ENCODE measurements around the gene NKX2-1. TPM values are rescaled to one million over a fixed set of nuclear protein-coding genes. Genes with fewer than 3 reads are reported as not detected.
"Not testable (repeated sequence)": the region's sequence is repeated elsewhere in the genome, so short reads cannot be mapped to it uniquely, and the experiment has no call there.

Gene NKX2-1
- total RNA-seq, 1 donor from 2014 or later, result not detected

DNA sequence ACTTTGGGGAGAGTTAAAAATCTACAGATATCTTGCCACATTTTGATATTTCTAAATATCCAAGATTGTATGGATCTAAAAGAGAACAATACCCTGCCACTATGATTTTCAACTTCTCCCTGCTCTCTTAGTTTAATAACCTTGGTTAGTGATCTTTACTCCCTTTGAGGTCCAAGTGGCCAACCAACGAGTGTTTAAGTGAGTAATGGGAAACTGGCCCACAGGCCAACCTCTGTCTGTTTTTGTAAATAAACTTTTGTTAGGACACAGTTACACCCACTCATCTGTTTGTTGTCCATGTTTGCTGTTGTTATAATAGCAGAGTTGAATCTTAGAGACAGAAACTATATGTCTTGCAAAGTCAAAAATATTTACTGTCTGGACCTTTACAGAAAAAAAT lies 30.9 kb upstream of the NKX2-1 start:
- Mint-ChIP-seq H3K27ac (ENCODE audit: unreplicated experiment) (no peak overlapping the region), H3K4me1 (ENCODE audit: unreplicated experiment) (no peaks in the 10 kb centered on the region), H3K4me3 (ENCODE audit: unreplicated experiment) (no peak overlapping the region), H3K36me3 (ENCODE audit: unreplicated experiment) (no peaks in the 10 kb centered on the region), H3K27me3 (ENCODE audit: unreplicated experiment) (peaks cover 31% of the 10 kb centered on the region), H3K9me3 (ENCODE audit: unreplicated experiment) (no peaks in the 10 kb centered on the region)
- DNase-seq (ENCODE audit: extremely low spot score, unreplicated experiment), result no peak
- TF ChIP-seq, protein P1, sequence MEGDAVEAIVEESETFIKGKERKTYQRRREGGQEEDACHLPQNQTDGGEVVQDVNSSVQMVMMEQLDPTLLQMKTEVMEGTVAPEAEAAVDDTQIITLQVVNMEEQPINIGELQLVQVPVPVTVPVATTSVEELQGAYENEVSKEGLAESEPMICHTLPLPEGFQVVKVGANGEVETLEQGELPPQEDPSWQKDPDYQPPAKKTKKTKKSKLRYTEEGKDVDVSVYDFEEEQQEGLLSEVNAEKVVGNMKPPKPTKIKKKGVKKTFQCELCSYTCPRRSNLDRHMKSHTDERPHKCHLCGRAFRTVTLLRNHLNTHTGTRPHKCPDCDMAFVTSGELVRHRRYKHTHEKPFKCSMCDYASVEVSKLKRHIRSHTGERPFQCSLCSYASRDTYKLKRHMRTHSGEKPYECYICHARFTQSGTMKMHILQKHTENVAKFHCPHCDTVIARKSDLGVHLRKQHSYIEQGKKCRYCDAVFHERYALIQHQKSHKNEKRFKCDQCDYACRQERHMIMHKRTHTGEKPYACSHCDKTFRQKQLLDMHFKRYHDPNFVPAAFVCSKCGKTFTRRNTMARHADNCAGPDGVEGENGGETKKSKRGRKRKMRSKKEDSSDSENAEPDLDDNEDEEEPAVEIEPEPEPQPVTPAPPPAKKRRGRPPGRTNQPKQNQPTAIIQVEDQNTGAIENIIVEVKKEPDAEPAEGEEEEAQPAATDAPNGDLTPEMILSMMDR (IDR thresholded peaks at IDR 0.05), result no peak

GRCh38 chr14:36544280-36544679 lies 24.2 kb upstream of the NKX2-1 start:
- H3K9me3 Mint-ChIP-seq (ENCODE audit: unreplicated experiment); H3K4me3 Mint-ChIP-seq (ENCODE audit: unreplicated experiment); H3K36me3 Mint-ChIP-seq (ENCODE audit: unreplicated experiment); H3K4me1 Mint-ChIP-seq (ENCODE audit: unreplicated experiment); H3K27ac Mint-ChIP-seq (ENCODE audit: unreplicated experiment): not testable (repeated sequence)
- peaks cover 25% of the 10 kb centered on the region for H3K27me3 Mint-ChIP-seq (ENCODE audit: unreplicated experiment)
- DNase-seq (ENCODE audit: extremely low spot score, unreplicated experiment), result peak; percentile 76

DNA sequence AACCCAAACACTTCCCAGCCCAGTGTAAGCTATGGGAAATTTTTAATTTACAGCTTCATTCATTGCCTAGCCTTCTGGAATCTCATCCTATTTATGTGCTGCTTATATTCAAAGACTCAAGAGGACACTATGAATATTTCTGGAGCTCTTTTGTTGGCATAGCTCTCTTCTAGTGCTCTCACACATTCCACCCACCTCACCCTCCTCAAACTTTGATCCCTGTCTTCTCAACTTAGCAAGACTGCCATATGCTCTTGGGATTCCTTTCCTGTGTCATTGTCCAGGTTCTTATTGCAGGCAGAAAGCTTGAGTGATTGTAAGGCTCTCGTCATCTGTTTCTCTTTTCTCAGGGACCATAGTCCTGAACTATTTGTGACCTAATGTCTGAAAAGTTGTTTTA lies 18.0 kb upstream of the NKX2-1 start:
- Mint-ChIP-seq H3K9me3 (ENCODE audit: unreplicated experiment) (peaks cover 6% of the 10 kb centered on the region), H3K36me3 (ENCODE audit: unreplicated experiment) (no peaks in the 10 kb centered on the region), H3K4me1 (ENCODE audit: unreplicated experiment) (no peaks in the 10 kb centered on the region), H3K27me3 (ENCODE audit: unreplicated experiment) (peaks cover 47% of the 10 kb centered on the region), H3K4me3 (ENCODE audit: unreplicated experiment) (no peak overlapping the region), H3K27ac (ENCODE audit: unreplicated experiment) (no peak overlapping the region)
- TF ChIP-seq, protein P1 (IDR thresholded peaks at IDR 0.05), result no peak
- DNase-seq (ENCODE audit: extremely low spot score, unreplicated experiment), result no peak

- H3K27ac Mint-ChIP-seq (ENCODE audit: unreplicated experiment), result no peak overlapping the region
- no peaks in the 10 kb centered on the region for H3K4me1 Mint-ChIP-seq (ENCODE audit: unreplicated experiment)
- peaks cover 80% of the 10 kb centered on the region for H3K27me3 Mint-ChIP-seq (ENCODE audit: unreplicated experiment)
- TF ChIP-seq, protein P1 (IDR thresholded peaks at IDR 0.05), result no peak
- no peaks in the 10 kb centered on the region for H3K9me3 Mint-ChIP-seq (ENCODE audit: unreplicated experiment)
- H3K4me3 Mint-ChIP-seq (ENCODE audit: unreplicated experiment), result no peak overlapping the region
- no peak for DNase-seq (ENCODE audit: extremely low spot score, unreplicated experiment)
- no peaks in the 10 kb centered on the region for H3K36me3 Mint-ChIP-seq (ENCODE audit: unreplicated experiment)
Measured at GRCh38 chr14:36529062-36529461, 9.0 kb upstream of the NKX2-1 start.

GRCh38 chr14:36525746-36526099 lies 5.7 kb upstream of the NKX2-1 start:
- no peak for DNase-seq (ENCODE audit: extremely low spot score, unreplicated experiment)
- Mint-ChIP-seq H3K36me3 (ENCODE audit: unreplicated experiment) (no peaks in the 10 kb centered on the region), H3K9me3 (ENCODE audit: unreplicated experiment) (no peaks in the 10 kb centered on the region), H3K4me3 (ENCODE audit: unreplicated experiment) (no peak overlapping the region), H3K4me1 (ENCODE audit: unreplicated experiment) (peaks cover 12% of the 10 kb centered on the region), H3K27me3 (ENCODE audit: unreplicated experiment) (peaks cover 89% of the 10 kb centered on the region), H3K27ac (ENCODE audit: unreplicated experiment) (no peak overlapping the region)
- TF ChIP-seq, protein P1 (IDR thresholded peaks at IDR 0.05), result no peak
